GM21786 (cell line): ENCODE data around the gene RITA1.

Source experiments
- ATAC-seq: cut with Tn5 transposase; IDR thresholded peaks from one replicate; pipeline ENCODE4 v1.9.1; 2021; ENCODE audit not compliant: unreplicated experiment

Gene RITA1

GRCh38 chr12:113152835-113153814, 32.4 kb upstream of the RITA1 start:
- peak; percentile 68 for ATAC-seq

DNA sequence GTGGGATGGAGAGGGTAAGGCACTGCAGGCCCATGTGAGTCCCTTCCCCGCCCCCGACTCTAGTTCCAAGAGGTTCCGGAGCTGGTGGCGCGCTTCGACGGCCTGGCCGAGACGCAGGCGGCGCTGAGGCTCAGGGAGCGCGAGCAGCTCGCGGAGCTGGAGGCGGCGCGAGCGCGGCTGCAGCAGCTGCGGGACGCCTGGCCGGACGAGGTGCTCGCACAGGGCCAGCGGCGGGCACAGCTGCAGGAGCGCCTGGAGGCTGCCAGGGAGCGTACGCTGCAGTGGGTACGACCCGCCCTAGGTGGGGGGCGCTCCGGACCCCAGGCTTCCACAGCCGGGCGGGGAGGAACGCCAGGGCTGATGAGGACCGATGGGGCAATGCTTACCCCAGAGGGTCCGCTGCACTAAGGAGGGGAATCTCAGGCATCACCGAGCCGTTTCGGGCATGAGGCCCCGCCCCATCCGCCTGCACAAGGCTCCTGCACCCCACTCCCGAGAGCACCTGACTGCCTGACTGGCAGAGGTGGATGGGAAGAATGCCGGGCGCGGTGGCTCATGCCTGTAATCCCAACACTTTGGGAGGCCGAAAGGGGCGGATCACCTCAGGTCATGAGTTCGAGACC, 31.1 kb upstream of the RITA1 start:
- ATAC-seq = no peak

DNA sequence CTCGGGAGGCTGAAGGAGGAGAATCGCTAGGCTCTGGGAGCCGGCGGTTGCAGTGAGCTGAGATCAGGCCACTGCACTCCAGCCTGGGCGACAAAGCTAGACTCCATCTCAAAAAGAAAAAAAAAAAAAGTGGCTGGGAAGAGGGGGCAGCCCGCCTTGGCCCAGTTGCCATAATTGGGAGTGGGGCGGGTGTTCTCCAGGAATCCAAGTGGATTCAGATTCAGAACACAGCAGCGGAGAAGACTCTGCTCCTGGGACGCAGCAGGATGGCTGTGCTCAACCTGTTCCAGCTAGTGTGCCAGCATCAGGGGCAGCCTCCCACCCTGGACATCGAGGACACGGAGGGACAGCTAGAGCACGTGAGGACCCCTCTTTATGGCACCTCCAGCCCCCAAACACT, 30.5 kb upstream of the RITA1 start:
- ATAC-seq = no peak

- no peak for ATAC-seq
These were observed 29.9 kb upstream of the RITA1 start for GRCh38 chr12:113155646-113156045.

- no peak for ATAC-seq
These were observed 28.2 kb upstream of the RITA1 start for GRCh38 chr12:113157218-113157859.

- no peak for ATAC-seq
These were observed 26.9 kb upstream of the RITA1 start for GRCh38 chr12:113158439-113159203.

DNA sequence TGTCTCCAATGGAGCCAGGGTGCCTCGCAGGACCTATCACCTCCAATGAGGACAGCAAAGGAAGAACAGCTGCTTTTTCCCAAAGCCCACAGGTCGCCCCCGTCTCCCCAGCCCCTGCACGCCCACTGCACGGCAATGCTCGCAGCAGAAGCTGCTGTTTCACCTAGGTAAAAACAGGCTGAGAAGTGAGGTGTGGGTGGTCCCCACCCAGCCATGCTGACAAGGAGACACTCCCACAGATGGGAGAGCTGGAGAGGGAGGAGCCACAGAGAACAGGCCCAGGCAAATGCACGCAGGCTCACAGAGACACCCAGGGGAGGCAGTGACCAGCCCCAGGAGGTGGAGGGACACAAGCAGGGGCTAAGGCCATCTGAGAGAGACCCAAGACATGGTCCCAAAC, 25.6 kb upstream of the RITA1 start:
- ATAC-seq = no peak

GRCh38 chr12:113161415-113162016, 24.0 kb upstream of the RITA1 start:
- no peak for ATAC-seq

- ATAC-seq = no peak
These were observed 23.2 kb upstream of the RITA1 start for GRCh38 chr12:113162102-113163029.

DNA sequence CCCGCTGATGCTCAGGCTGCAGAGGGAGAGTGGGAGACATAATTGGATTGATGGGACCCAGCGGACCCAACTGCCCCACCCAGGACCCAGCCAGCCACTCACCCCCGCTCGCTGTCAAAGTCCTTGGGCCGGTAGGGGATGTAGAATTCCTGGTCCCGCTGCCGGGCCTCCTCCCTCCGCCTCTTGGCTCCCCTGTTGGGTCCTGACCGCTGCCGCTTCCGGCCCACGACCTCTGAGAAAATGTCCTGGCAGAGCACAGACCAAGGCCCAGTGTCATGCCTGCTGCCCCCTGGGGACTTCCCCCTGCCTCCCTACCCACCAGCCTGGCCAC, 22.5 kb upstream of the RITA1 start:
- no peak for ATAC-seq

GRCh38 chr12:113164014-113164413, 21.5 kb upstream of the RITA1 start:
- no peak for ATAC-seq

- no peak for ATAC-seq
These were observed 19.7 kb upstream of the RITA1 start for GRCh38 chr12:113165521-113166450.

DNA sequence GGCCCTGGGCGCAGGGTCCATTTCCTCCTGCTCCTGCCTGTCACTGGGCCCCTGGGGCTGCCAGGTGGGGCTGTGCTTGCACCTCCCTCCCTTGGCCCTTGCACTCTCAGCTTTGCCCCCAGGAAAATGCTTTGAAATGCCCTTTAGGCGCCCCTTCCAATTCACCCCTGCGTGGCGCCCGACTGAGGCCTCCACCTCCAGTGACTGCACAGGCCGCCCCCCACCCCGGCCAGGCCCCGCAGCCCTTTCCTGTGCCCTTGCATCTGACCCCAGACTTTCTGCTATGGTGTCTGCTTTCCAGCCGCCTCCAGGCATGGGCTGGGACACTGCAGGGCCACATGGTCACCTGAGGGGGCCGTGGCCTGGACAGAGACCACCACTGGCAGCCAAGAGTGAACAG, 17.7 kb upstream of the RITA1 start:
- no peak for ATAC-seq

GRCh38 chr12:113169697-113170096, 15.8 kb upstream of the RITA1 start:
- no peak for ATAC-seq

DNA sequence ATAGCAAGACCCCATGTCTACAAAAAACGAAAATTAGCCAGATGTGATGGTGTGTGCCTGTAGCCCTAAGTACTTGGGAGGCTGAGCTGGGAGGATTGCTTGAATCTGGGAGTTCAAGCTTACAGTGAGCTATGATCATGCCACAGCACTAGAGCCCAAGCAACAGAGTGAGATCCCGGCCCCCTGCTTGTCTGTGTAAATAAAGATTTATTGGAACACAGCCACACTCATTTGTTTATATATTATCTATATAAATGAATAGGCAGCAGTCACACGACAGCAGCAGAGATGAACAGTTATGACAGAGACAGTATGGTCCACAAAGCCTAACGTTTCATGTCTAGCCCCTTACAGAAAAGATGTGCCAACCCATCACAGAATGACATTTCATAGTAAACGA, 15.1 kb upstream of the RITA1 start:
- ATAC-seq = no peak

DNA sequence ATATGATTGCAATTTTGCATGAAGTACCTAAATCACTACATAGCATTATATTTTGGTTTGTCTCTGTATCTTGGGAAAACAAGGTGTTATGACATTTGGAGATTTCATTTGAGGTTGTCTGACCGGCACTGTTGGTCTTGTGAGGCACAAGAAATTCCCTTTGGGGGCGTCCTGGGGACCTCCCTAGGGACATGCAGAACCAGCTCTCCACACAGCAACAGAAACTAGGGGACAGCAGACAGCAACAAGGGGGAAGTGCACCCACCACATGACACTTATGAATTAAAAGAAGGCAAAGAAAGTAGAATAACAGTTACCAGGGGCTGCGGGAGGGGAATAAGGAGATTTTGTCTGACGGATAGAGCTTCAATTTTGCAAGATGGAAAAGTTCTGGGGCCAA, 14.6 kb upstream of the RITA1 start:
- no peak for ATAC-seq

DNA sequence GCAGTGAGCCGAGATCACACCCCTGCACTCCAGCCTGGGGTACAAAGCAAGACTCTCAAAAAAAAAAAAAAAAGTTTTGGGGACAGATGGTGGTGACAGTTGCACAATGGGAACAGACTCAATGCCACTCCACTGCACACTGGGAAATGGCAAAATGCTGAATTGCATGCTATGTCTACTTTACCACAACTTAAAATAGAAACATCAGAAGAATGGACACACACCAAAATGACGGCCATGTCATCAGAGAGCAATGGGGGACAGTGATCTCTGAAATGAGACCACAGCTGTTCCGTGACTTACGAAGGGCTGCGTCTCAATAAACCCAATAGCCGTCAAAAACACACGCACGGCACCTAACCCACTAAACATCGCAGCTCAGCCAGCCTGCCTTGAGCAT, 14.0 kb upstream of the RITA1 start:
- no peak for ATAC-seq

- ATAC-seq = no peak
These were observed 13.3 kb upstream of the RITA1 start for GRCh38 chr12:113172185-113172584.
